Jurkat, Clone E6-1 (cell line): ENCODE data around the gene SULT4A1.
A peak's percentile ranks its signal among the peaks of the same experiment; 100 is the strongest.
"Not testable (repeated sequence)": the region's sequence is repeated elsewhere in the genome, so short reads cannot be mapped to it uniquely, and the experiment has no call there.

ENCODE experiments used
- DNase-seq: peaks from one replicate; pipeline ENCODE4 v3.0.0-alpha.2; 2011; ENCODE audit warnings: low read depth, low spot score
- H3K4me3 ChIP-seq: 2 replicates; pipeline ENCODE4 v1.5.1; 2011; ENCODE audit warnings: mild to moderate bottlenecking, low read length, control low read depth, moderate library complexity

SULT4A1 gene

DNA sequence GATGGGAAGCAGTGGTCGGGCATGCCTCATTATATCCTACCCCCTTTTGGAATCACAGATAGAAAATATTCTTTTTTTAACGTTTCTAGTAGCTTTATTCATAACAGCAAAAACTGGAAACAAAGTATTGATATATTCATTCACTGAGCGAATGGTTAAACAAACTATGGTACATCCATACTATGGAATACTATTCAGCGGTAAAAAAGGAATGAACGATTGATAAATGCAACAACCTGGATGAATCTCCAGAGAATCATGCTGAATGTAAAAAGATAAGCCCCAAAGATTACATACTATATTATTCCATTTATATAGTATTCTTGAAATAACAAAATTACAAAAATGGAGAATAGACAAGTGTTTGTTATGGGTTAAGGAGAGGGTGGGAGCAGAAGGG lies 7.5 kb upstream of the SULT4A1 start:
- H3K4me3 ChIP-seq: no peak overlapping the region
- no peak for DNase-seq

DNA sequence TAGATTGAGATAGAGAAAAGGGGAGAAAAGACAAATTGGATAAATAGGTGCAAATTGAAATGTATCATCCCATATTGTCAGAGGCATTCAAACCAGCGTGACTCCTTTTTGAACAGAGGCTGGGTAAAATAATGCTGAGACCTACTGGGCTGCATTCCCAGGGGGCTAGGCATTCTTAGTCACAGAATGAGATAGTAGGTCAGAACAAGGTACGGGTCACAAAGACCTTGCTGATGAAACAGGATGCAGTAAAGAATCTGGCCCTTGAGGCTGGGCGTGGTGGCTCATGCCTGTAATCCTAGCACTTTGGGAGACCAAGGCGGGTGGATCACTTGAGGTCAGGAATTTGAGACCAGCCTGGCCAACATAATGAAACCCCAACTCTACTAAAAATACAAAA lies 6.7 kb upstream of the SULT4A1 start:
- not testable (repeated sequence) for DNase-seq, H3K4me3 ChIP-seq

DNA sequence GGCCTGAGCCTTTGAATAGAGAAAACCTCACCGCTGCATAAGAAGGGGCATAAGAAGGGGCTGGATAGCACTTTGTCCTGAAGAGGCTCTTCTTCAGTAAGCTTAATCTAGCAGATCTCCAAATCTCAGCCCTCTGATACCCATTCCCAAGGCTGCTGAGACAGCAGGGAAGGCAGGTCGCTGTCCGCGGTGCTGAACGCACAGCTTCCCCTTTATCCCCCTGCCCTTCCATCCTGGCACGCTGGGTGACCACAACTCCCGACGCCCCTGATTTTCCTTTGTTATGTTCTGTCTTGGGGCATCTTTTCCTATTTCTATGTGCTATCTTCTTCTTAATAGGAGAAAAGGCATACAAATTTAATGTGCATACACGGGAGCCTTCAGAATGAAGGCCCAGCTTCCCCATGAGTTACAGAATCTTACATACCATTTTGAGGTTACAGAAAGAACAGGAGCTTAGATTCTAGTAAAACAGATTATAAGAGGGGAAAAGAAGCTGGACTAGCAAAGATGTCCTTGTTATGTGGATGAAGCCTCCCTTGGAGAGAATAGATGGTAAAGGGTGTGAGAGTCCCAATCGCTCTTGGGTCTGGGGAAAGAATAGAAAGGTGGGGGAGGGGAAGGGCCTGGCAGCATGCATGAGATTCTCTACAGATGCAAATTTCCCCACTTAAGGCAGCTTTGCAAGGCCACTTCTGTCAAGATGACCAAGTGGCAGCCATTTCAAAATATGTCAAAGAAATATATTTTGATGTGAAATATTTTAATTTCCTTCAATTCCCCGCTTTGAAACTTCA lies 5.7 kb upstream of the SULT4A1 start:
- peak; percentile 28 for DNase-seq
- H3K4me3 ChIP-seq: no peak overlapping the region

DNA sequence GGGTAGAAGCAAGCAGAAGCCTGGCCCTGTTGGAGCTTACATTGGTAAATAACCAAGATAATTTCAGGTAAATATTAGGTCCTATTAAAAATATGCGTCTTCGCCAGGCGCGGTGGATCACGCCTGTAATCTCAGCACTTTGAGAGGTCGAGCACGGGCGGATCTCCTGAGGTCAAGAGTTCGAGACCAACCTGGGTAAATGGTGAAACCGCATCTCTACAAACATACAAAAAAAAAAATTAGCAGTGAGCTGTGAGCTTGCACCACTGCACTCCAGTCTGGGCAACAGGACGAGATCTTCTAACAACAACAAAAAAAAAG lies 529 bp upstream of the SULT4A1 start:
- DNase-seq: no peak
- no peak overlapping the region for H3K4me3 ChIP-seq

DNA sequence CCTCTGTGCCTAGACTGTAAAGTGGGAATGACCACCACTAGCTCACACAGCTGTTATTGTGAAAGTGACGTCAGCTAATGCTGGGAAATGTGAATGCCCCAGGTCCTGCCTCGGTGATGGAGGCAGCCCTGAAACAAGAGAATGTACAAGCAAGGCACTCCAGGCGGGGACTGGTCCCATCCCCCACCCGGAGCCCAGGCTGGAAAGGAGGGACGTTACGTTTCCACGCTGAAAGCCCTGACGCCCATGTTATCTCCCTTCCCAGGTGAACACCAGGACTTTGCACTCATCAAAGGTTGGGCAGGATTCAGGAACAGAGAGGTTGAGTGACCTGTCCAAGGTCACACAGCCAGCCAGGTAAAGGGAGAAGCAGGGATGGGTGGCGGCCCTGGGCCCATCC lies 784 bp downstream of the SULT4A1 start:
- no peak overlapping the region for H3K4me3 ChIP-seq
- DNase-seq: no peak

DNA sequence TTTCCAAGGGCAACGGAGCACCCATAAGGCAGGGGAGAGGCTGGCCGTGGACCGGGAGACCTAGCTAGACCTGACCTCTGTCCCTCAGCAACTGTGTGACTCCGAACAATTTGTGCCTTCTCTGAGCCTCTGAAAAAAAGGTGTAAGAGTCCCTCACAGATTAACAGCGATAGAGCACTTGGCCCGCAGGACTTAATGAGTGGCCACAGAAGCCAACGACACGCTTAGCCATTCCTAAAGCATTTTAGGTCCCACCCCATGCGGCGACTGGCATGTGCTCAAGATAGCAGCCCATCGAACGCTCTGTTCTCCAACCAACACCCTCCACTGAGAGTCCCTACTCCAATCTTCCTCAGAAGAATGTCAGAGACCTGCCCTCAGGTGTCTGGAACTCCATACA lies 1.5 kb downstream of the SULT4A1 start:
- no peak for DNase-seq
- H3K4me3 ChIP-seq: no peak overlapping the region

DNA sequence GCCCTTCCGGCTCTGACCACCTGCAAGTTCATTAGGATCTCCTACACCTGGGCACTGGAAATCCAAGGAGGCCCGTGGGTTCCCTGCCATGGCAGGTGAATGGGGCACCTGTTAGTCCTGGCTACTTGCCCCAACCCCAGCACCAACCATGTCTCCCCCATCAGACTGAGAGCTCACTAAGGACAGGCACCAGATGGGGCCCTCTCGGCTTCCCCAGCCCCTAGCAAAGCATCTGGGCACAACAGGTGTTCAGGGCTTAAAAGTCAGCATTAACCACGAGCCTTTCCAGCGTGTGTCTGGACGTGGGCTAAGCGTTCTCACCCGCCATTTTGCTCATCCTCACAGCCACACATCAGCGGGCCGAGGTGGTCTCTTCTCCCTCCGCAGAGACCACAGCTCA lies 2.2 kb downstream of the SULT4A1 start:
- H3K4me3 ChIP-seq: no peak overlapping the region
- DNase-seq: no peak

DNA sequence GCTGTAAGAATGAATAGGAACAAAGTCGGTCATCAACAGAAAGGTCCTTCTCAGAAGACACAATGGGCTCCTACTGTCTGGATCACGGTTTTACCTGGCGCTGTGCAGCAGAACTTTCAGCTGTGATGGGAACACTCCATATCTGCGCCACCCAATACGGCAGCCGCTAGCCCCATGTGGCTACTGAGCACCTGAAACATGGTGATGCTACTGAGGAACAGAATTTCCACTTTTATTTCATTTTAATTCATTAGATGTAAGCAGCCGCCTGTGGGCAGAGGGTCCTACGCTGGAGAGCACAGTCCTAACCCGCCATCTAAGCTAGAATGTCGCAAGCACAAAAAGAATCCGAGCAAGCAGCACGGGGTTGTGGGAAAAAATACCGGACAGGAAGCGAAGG lies 2.7 kb downstream of the SULT4A1 start:
- H3K4me3 ChIP-seq: no peak overlapping the region
- no peak for DNase-seq

DNA sequence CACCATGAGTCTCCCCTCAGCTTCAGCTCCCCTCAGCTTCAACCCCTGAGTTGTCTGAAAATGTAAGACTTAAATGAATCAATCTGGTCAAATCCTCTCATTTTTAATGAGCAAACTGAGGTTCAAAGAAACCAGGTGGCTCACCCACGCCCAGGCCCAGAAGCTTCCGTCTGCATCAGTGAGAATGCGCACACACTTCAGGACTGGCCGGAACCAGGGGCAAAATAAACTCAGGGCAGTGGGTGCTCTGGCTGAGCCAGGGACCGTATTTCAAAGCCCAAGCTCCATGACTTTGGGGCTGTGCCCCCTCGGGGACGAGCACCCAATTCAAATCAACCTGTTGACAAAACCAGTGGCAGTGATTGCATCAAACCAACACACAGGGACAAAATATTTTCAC lies 3.1 kb downstream of the SULT4A1 start:
- no peak for DNase-seq
- no peak overlapping the region for H3K4me3 ChIP-seq

DNA sequence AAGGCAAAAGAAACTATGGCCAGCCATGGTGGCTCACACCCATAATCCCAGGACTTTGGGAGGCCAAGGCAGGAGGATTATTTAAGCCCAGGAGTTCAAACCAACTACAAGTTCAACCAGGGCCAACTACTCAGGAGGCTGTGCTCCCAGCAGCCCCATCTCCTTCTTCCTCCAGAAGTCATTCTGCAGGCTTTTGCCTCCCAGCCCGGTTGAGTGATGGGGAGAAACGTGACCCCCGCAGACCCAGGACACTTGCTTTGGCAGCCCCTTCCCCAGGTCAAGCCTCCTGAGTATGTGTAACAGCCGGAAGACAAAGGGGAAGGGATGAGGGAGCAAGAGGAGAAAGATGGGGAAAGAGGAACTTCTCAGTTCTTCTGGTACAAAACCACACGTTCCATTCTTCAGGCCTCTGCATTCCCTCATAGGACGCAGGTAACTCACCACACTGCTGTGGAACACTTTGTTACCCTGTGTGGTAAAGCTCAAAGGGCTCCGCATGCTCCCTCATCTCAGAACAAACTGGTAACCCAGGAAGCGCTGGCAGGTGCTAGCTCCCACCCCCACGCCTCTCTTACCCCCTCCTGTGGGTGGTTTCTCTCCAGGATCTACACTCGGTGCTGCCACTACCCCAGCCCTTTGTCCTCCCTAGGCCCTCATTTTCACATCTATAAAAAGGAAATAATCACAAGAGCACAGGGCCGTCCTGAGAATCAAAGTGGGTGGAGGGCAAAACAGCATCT lies 4.0 kb downstream of the SULT4A1 start:
- no peak overlapping the region for H3K4me3 ChIP-seq
- DNase-seq: peak; percentile 80

DNA sequence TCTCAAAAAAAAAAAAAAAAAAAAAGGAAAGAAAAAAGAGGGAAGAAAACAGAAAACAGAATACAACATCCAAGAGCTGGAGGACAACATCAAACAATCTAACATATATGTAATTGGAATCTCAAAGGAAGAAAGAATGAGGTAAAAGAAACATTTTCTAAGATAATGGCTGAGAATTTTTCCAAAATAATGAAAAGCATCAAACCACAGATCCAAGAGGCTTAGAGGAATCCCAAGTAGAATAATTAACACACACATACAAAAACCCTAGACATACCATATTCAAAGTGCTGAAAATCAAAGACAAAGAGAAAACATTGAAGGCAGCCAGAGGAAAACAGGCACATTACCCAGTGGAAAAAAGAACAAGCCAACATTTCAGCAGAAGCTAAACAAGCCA lies 4.9 kb downstream of the SULT4A1 start:
- DNase-seq: no peak
- no peak overlapping the region for H3K4me3 ChIP-seq

DNA sequence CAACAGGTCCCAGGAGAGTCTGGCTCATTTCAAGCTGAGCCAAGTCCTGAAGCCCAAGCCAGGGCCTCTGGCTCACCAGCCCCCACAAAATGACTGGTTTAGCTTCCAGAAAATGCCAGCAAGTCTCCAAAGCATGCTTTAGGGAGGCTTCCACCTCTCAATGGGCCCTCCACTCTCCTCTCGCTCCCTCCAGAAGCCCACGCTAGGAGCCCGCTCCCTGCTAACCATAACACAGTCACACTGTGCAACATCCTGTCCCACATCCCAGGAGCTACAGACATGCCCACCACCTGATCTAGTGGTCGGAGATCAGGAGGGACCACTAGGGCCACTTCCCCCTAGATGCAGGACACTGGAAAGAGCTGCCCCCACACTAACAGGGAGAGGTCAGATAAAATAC lies 6.9 kb downstream of the SULT4A1 start:
- no peak overlapping the region for H3K4me3 ChIP-seq
- no peak for DNase-seq

DNA sequence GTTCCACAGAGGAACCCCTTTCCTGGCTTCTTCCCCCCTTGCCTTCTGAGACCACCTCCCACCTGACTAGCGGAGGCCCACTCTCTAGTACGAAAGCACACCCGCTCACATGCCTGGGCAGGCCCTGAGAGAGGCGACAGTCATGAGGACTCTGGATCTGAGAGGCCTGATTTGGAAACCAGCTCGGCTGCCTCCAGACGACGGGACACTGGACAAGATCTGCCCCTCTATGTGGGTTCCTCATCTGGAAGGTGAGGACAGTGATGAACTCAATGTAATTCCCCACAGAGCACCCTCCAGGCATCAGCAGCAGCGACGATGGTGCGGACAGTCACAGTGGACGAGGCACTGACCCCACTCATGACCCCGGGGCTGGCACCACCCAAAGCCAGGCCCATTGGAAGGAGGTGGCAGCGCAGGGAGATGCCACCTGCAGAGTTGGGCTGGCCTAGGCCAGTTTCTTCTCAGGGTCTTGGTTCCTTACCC lies 7.5 kb downstream of the SULT4A1 start:
- DNase-seq: no peak

DNA sequence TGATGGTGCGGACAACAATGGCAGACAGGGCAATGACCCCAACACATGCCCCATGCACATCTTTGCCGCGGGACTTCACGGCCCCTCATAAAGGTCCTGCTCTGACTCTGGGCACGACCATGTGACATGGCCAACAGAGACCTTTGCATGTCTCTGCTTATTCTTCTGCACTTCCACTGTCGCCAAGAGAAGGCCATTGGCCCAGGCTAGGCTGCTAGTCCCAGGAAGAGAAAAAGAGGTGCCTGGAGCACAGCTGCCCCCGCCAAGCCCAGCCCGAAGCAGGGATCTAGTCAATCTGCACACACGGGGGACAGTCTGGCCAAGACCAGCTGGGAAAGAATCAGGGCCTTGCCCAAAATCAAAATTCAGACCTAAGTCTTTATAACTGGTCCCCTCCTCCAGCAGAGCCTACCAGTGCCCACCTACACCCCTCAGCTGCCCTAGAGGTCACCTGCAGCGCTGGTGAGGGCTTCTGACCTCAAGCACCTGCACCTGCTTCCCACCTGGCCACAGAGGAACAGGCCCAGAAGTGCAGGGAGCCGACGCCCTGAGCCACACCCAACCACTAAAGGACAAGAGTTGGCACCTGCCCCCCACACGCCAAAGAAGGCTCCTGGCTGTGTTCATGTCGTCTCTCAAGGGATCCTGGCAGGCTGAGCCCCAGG lies 8.1 kb downstream of the SULT4A1 start:
- DNase-seq: no peak

More for the DNA sequence above, 7.5 kb downstream of the SULT4A1 start:
- no peak overlapping the region for H3K4me3 ChIP-seq

DNA sequence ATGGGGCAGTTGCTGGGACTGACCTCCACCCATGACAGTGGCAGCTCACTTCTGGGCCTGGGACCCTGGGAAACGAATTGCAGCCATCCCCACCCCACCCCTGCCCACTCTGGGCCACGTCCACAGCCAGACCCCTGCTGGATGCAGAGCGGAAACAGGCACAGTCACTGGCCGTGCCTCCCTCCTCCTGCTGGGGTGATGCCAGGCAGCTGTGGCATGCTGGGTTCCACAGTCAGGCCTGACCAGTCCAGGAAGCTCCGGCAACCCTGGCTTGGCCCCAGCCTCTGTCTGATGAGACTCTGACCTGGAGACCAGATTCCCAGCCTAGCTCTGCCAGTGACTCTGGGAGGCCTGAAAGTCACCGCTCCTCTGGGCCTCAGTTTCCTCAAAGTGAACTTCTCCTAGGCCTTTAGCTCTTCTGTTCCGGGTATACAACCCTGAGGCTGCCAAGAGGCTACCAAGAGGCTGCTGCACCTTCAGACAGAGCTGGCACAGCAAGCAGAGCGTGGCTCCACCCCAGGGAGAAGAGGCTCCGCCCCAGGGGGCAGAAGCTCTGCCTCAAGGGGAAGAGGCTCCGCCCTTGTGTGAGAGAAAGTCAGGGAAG lies 8.9 kb downstream of the SULT4A1 start:
- DNase-seq: no peak
- no peak overlapping the region for H3K4me3 ChIP-seq

More for the DNA sequence above, 8.1 kb downstream of the SULT4A1 start:
- no peak overlapping the region for H3K4me3 ChIP-seq

DNA sequence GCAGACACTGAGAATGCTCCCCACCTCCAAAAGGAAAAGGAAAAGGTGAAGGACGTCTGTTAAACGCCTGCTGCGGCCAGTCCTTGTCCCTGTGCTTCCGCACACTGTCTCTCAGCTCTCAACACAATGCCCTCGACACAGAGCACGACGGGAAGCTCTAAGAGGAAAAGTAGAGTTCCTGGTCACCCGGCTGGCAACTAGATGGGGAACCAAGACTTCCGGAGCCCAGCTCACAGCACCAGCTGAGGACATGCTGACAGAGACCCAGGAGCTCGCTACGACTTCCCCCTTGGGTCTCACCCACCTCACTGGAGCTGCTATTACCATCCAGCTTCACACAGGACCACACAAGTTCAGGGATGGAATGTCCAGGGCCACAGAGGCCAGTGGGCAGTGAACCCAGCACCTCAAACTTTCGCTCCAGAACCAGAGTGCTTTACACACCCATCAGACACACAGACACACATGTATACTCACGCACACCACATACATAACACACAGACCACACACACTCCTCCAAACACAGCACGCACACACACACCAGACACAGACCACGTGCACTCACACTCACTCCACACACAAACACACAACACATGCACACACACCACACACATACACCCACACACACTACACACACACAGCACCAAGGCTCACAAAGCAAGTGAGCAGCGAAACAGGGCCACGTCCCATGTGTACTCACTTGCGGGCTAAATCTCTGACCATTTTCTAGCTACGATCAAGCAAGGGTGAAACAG lies 9.6 kb downstream of the SULT4A1 start:
- no peak overlapping the region for H3K4me3 ChIP-seq
- no peak for DNase-seq

DNA sequence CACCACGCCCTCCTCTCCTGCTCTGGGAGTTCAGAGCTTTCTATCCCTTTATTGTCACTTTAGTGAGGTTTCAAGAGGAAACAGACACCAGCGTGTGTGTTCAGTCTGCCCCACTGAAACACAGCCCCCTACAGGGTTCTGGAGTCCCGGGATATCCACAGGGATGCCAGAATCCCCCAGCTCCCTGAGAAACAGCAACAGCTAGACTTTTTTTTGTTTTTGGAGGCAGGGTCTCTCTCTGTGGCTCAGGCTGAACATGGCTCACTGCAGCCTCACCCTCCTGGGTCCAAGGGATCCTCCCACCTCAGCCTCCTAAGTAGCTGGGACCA lies 10.4 kb downstream of the SULT4A1 start:
- no peak overlapping the region for H3K4me3 ChIP-seq
- DNase-seq: no peak

DNA sequence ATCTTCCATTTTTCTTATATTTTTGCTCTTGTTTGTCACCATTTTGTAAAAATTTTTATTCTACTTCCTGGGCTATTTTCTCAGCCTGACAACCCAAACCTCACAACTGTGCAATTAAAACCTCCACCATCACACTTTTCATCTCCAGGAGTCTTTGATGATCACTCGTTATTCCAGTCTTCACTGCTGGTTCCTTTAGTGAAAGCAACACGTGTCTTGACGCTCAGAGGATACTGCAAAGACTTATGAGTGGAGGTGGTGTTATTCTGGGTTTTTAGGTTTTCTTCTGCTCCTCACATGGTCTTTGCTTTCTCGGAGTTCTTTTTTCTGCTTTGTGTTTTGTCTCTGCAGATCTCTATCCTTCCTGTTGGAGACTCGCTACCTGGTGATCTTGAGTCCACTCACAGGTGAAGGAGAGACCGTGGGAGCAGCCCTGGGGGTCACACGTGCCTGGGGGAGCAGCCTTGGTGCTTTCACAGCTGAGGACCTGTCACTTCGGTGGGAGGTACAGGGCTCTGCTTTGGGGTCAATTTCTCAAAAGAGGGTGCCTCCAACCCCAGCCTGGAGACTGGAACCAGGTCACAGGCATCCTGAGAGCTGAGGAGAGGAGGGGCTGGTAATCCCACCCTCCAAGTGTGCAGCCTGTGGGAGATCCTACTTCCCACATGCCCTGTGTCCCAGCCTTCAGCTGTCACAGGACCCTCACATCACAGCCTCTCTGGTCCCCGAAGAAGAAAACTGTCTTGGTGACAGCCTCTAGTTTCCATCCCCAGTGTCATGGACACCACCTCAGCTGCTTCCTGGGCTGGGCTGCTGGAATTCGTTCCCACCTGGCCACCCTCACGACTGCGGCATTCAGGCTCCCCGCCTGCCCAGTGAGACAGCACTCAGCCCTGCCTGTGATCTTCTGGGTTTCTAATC lies 11.0 kb downstream of the SULT4A1 start:
- DNase-seq: no peak
- no peak overlapping the region for H3K4me3 ChIP-seq
